ENCODE measurements around the gene KIF13A.
"Not testable (repeated sequence)": the region's sequence is repeated elsewhere in the genome, so short reads cannot be mapped to it uniquely, and the experiment has no call there.

The KIF13A gene

DNA sequence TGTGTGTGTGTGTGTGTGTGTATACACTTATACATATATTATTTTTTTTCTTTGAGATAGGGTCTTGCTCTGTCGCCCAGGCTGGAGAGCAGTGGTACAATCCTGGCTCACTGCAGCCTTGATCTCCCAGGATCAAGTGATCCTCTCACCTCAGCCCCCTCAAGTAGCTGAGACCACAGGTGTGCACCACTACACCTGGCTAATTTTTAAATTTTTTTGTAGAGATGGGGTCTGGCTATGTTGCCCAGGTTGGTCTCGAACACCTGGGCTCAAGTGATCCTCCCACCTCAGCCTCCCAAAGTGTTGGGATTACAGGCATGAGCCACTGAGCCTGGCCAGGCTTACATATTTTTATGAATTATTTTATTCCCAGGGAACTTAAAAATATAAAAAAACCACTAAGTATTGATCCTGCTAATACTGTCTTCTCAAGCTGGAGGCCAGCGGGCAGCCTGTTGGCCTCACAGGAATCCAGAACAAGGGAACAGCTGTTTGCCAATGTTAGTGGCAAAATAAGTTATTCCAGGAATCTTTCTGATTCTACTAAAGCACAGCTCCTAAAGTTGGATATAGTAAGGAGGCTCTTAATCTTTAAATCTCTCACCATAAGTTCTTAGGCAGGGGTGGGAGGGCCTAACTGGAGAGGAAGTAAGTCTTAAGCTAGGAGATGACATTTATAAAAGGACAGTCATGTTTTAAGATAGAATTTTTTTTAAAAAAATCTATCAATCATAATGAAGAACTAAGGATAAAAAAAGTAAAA lies 145.2 kb downstream of the KIF13A start:
- no peak for DNase-seq

DNA sequence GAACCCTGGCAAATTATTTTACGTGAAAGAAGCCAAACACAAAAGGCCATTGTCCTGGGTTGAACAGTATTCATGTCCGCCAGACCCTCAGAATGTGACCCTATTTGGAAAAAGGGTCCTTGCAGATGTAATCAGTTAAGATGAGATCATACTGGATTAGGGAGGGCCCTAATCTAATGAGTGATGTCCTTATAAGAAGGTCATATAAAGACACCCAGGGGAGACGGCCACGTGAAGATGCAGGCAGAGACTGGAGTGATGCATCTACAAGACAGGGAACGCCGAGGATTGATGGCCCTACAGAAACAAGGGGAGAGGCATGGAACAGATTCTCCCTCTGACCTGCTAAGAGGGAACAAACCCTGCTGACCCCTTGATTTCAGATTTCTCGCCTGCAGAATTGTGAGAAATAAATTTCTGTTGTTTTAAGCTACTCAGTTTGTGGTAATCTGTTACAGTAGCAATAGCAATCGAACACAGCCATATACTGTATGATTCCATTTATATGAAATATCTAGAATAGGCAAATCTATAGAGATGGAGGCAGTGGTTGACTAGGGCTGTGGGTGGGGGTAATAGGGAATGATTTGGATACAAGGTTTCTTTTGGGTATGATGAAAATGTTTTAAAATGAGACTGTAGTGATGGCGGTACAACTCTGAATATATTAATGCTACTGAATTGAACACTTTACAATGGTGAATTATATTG lies 147.8 kb downstream of the KIF13A start:
- no peak for DNase-seq

DNA sequence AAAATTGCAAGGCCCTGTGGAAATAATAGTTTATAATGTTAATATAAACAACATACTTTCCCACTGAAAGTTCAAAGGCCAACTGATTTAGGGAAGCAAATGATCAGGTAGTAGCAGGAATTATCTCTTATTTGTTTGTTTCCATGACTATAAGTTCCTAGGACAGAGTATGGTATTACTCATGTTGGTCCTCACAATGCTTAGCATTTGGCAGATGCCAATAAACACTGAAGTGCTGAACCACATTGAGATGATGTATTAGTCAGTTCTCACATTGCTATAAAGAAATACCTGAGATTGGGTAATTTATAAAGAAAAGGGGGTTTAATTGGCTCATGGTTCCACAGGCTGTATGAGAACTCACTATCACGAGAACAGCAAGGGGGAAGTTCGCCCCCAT lies 151.1 kb downstream of the KIF13A start:
- no peak for DNase-seq

DNA sequence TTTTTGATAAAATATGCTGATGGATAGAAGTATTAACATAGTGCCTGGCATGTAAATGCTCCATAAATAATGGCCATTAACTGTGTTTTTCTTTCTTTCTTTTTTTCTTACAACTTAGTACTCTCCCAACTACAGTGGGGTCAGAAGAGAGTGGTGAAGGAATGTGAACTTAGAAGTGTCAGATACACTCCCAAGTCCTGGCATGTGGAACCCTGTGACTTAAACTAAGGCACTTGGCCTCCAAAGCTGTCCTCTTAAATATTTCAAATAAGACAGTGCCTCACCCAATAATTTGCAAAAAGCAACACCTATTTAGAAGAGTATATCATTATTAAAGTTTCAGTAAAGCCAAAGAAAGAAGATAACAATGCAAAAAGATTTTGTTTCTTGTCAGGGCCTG lies 151.7 kb downstream of the KIF13A start:
- DNase-seq: no peak

DNA sequence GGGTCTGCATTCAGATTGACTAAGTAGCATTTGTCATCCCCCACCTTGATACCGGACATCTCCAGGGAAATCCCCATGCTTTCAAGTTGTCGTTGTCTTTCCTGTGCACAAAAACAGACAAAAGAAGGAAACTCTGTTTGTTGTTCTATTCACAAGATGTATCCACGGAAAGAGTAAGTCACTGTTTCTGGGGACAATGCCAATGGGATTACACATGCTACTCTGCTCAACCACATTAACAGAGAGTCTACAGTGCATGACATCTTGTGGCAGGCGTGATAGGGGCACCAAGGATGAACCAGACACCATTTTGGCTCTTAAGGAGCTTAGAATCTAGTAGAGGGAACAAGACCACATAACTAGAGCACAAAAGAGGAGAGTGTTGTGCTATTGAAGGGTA lies 156.3 kb downstream of the KIF13A start:
- no peak for DNase-seq

DNA sequence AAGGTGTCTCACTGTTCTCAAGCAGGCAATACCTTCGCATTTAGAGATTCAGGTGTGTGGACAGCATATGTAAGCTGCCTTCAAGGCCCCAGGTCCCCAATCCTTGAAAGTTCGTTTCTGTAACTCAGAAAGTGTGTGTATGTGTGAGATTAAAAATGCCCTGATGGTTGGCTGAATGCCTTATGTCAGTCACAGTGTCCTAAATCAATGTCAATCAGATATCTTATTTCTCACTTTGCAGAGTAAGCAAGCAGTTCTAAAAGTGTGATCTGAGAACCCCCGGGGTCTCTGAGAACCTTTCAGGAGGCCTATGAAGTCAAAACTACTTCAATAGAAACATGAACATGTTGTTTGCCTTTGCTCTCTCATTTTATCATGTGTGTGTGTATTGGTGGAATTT lies 157.5 kb downstream of the KIF13A start:
- no peak for DNase-seq

DNA sequence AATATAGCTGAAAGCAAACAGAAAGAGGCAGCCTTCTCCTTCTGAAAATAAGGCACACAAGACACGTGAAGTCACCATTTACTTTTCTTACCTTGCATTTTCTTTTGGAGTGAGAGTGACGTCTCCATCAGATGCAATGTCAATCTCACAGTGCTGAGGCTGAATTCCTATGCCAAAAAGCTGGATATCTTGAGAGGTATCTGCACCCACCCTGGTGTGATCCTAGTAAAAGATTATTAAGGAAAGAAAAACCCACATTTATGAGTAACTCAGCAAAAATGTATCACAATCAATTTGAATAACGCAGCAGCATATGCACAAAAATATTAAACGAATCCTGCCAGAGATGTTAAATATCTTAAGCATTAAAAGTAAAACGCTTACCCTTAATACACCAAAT lies 159.3 kb downstream of the KIF13A start:
- DNase-seq: no peak

DNA sequence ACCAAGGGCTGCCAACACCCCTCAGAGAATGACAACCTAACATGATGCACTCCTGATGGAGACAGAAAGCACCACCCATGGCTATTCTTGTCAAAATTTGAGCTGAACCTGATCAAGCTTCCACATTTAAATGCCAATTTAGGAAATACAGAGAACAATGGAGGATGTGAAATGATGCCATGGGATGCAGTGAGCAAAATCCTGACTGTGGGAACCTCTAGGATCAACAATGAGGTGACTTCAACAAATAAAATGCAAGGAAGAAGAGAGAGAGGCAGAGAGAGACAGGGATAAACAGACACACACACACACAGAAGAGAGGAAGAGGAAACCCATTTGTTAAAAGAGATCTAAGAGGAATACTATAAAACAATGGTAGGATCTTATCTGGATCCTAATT lies 161.1 kb downstream of the KIF13A start:
- DNase-seq: no peak

DNA sequence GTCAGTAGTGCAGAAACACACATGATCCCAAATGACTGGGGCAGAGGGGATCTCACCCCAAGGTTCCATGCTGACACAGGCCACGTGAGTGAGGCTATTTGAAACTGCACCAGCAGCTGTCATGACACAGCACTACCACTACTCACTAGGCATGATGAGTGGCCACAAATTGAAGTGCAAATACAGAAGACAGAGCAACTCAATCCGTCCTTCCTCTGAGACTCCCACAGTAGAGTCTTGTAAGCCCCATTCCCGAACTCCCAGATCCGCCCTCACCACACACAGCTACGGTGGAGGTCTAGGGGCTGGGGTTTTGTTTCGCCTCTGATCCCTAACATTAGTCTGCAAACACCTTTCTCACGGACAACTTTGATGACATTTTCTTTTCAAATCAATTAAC lies 167.4 kb downstream of the KIF13A start:
- DNase-seq: no peak

DNA sequence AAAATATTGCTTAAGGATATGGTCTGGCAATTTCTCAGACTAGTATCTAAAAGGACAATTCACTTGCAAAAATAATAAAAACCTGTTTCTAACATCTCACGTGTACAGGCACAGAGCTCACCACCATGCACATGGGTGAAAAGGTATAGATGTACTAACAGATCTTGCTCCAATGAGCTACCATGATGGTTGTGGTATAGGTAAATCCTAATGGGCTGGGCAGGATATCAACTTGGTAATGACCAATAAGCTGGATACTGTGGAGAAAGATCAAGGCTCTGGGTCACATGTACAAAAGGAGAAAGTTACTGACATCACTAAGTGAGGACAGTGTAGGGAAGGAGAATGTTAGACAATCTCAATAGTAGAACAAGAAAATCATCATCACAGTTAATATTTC lies 169.7 kb downstream of the KIF13A start:
- DNase-seq: no peak

DNA sequence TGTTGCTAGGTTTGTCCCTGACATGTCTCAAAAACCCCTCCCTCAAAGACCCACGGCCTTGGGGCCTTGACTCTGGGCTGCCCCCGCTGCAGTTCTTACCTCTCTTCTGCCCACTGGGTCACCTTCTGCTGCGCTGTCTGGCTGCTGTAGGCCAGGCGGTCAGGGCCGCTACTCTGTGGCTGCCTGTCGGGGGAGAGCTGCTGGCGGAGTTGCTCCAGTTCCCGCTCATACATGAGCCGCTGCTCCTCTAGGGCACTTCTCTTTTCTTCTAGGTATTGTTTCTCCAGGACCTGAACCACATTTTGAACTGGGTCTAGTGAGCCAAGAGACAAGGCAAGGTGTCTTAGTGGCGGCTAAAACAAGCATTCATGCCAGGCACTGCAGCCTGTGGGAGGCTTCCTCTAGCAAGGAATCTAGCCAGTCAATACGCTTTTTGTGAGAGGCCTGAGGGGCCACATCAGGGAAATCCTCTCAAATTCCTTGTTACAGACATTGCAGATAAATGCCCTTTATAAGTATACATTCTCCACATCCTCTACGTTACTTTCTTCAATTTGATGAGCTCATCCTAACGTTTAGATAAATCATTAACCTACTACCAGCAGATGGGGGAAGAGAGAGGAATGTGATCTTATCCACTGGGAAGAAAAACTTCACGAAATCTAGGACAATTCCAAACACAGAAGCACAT lies 170.4 kb downstream of the KIF13A start:
- DNase-seq: no peak

DNA sequence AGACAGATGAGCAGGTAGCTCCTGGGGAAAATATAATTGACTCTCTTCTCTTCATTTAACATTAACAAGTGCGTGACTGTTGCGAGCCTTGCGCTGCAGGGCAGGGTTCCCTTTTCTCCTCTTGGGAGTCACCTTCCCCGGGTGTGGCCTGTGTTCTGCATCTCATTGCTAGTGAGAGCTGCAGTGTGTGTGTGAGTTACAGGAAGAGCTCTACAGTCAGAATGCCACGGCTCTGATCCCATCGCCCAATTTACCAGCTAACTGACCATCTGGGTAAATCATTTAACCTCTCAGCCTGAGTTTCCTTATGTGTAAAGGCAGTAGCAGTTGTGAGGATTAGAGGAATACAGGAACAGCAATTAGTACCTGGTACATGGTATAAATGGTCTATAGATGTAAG lies 173.9 kb downstream of the KIF13A start:
- DNase-seq: no peak

DNA sequence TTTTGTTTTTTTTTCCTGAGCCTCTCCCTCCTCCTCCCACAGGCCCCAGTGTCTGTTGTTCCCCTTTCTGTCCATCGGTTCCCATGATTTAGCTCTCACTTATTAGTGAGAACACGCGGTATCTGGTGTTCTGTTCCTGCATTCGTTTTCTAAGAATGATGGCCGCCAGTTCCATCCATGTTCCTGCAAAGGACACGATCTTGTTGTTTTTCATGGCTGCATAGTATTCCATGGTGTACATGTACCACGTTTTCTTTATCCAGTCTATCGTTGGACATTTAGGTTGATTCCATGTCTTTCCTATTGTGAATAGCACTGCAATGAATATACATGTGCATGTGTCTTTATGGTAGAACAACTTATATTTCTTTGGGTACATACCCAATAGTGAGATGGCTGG lies 175.1 kb downstream of the KIF13A start:
- DNase-seq: no peak

DNA sequence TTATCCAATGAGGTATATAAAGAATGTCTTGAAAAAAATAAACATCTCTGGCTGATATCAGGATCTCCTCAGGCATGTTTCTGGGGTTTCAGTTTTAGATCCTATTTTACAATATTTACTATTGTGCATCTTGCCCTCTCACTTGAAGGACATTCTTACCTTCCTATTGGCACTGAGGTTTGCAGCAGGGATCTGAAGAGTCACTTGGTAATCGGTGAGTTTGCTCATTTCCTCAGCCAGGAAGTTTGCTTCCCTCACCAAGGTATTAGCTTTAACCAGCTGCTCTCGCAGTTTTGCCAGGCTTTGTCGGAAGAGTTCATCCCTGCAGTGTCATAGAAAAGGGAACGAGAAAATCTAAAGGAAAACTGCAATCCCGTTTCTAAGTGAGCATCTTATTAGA lies 178.8 kb downstream of the KIF13A start:
- DNase-seq: no peak

DNA sequence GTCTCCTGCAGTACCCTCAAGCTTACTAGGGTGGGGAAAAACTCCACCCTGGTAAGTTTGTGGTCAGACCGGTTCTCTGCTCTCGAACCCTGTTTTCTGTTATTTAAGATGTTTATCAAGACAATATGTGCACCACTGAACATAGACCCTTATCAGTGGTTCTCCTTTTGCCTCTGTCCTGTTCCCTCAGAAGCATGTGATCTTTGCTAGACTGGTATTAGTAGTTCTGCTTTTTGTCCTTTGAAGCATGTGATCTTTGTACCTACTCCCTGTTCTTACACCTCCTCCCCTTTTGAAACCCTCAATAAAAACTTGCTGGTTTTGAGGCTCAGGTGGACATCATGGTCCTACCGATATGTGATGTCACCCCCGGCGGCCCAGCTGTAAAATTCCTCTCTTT lies 180.0 kb downstream of the KIF13A start:
- not testable (repeated sequence) for DNase-seq

DNA sequence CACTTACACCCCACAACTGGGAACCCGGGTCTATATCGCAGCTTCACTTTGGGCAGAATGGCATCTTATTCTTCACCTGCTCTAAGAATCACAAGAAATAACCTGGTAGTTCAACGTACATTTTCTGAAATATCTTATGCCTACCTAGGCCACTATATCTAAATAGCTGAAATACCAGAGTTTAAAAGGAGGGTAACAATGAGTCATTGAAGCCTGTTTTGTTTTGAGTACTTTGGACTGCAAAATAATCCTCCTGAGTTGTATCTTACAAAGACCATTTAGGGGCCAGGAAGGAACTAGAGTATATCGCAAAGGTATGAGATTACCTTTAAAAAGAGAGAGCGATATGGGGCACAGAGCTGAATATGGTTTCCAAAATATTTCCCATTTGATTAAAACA lies 184.0 kb downstream of the KIF13A start:
- no peak for DNase-seq

DNA sequence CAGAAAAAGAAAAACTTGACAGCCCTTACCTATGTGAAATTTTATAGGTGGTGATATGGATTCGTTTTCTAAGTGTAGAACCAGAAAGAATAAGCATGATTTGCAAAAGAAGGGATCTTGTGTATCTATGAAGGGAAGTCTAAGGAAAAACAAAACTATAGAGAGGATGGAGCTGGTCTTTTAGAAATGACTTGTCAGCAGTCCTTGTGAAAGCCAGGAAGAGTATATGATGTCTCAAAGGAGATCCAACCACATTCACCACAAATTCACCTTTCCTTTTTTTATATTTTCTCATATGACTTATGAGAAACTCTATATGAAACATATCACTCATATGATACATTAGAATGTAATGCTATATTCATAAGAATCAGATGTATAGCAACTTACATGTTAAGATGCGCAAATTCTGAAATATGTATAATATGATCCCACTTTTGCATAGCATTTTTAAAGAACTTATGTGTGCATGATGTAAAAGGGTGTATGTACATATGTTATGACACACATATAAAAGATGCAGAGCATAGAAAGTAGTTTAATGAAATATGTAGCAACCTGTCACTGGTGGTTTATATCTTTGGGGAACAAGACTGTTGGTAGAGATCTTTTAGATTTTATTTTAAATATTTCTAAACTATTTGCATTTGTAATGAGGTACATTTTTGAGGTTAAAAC lies 188.8 kb downstream of the KIF13A start:
- DNase-seq: no peak

DNA sequence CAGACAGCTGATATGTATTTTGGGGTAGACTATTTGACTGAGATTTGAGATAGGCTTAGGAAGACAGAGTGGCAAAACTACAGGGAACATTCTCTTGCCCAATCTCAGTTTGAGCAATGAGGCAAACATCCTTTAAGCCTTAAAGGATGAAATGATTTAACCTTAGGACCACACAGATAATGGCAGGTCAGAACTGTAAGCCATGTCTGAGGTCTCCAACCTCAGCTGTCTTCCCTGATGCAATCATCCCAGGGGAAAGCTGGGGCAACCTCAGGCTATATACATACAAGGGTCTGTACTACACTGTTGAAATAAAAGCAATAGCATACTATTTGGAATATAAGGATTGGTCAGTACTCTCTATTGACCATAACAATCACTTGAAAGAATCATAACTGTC lies 196.9 kb downstream of the KIF13A start:
- no peak for DNase-seq

DNA sequence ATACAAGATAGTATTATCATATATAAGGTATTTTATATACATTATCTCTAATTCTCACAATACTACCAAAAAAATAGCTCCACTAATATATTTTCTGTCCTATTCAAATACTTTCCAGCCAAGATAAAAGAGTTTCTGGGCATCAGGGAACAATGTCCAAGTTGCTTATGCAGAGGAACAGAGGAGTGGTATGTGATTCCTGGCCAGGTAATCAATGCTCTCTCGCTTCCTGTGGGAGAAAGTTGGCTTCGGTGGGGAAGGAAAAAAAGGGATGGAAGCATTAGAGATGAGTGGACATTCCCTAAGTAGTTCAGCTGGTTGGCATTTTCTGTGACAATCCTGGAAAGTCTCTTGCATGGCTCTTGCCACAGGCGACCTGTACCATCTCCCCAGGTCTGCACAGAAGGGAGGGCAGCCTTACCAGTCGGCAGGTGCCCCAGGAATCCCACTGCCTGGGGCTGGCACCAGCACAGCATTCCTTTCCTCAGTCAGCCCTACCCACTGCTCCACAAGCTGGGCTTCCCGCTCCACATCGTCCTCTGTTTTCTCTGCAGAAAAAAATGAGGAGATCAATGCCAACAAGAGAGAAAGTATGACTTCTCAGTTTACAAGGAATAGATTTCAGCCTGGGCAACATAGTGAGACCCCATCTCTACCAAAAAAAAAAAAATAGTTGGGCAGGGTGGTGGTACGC lies 202.2 kb downstream of the KIF13A start:
- no peak for DNase-seq

DNA sequence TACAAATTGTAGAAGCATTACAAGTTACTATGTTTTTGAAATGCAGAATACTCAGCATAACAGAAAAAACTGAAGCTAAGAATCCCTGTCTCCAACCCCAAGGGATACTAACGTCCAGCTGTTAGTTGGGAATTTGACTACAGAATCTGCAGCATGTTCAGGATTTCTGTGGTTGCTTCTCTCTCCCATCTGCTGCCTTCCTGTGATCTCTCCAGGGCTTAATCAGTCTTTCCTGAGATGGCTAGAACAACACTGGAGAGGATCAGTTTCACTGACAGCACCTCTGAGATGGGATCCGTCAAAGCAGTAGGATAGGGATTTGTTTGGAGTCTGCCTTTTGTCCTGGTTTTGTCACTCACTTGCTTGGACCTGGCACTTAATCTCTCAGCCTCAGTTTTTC lies 207.4 kb downstream of the KIF13A start:
- no peak for DNase-seq

DNA sequence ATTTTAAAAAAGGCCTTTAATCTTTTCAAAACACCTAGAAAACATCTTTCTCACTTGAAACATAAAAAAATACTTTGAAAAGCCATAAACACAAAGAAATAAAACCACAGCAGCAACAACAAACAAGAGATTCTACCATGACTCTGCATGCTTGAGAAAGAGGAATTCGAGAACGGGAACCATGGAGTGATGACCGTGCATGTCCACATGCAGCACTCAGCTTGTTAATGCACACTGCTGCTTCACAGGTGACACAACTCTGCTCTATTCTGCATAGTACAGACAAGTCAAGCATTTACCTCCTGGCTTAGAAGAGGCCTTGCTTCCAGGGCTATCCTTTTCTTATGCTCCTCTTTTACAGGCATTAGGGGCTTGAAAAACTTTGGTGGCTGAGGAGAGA lies 215.8 kb downstream of the KIF13A start:
- no peak for DNase-seq

DNA sequence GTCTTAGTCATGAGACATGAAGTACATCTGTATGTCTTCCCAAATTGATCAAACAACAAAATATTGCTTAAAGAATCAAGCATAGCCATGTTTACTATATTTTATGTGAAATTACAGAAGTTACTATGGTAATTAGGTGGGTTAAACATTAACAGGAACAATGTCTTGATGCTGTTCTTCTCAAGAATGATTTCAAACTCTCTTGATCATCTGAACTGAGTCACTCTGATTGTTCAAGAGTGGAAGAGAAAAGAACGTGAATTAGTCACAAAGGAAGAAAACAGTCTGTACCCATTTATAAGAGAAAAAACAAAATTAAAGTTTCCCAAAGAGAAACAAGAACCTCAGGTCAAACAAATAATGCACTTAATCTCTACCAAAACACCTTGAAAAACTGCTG lies 218.6 kb downstream of the KIF13A start:
- no peak for DNase-seq

DNA sequence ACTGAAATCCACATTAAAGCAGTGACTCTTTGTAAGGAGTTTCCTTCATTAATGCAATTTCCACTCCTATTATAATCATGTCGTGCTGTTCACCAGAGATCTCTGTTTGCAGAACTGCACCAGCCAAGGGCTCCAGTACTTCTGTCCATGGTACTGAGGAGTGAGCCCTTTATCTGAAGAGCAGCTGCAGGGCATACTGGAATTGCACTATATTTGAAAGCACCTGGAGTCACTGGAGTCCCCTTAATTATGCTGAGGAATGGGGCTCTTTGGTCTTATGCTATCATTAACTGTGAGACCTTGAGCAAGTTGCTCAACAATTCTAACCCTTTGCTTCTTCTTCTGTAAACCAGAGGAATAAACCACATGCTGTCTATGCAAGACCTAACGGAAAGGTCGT lies 219.0 kb downstream of the KIF13A start:
- DNase-seq: no peak
